DMS53 (cell line): ENCODE results near the gene GPR18.

ENCODE experiments used
- DNase-seq: peaks from one replicate; lab custom pipeline; 2025; lab: John Stamatoyannopoulos, UW

The GPR18 gene

GRCh38 chr13:99258210-99258860, at the start of gene GPR18:
GPR18 (minus strand) TSS chr13:99258379; CDS start chr13:99255872, 2,507 bp downstream.
- no peak for DNase-seq

- DNase-seq: peak; percentile 79
Observed at GRCh38 chr13:99307648-99308339, 49.6 kb upstream of the GPR18 start.

- peak; percentile 15 for DNase-seq
Observed at GRCh38 chr13:99307247-99307646, 49.1 kb upstream of the GPR18 start, which contains the start of gene GPR183. GPR183 (minus strand) TSS chr13:99307399; CDS start chr13:99296145, 11,254 bp downstream.

GRCh38 chr13:99305566-99305965, 47.4 kb upstream of the GPR18 start:
- no peak for DNase-seq

- no peak for DNase-seq
Observed at GRCh38 chr13:99305158-99305557, 47.0 kb upstream of the GPR18 start.

- DNase-seq: no peak
Observed at GRCh38 chr13:99304541-99304940, 46.4 kb upstream of the GPR18 start.

- DNase-seq: no peak
Observed at GRCh38 chr13:99303863-99304521, 45.8 kb upstream of the GPR18 start.

GRCh38 chr13:99302637-99303505, 44.7 kb upstream of the GPR18 start:
- no peak for DNase-seq

GRCh38 chr13:99301913-99302636, 43.9 kb upstream of the GPR18 start:
- no peak for DNase-seq

GRCh38 chr13:99301056-99301838, 43.1 kb upstream of the GPR18 start:
- no peak for DNase-seq

- DNase-seq: no peak
Observed at GRCh38 chr13:99299920-99300341, 41.8 kb upstream of the GPR18 start.

- no peak for DNase-seq
Observed at GRCh38 chr13:99299256-99299919, 41.2 kb upstream of the GPR18 start.

GRCh38 chr13:99298056-99298455, 39.9 kb upstream of the GPR18 start:
- no peak for DNase-seq

- no peak for DNase-seq
Observed at GRCh38 chr13:99297331-99297730, 39.2 kb upstream of the GPR18 start.

GRCh38 chr13:99296398-99296797, 38.2 kb upstream of the GPR18 start:
- DNase-seq: no peak

- DNase-seq: no peak
Observed at GRCh38 chr13:99295488-99296252, 37.5 kb upstream of the GPR18 start.

- DNase-seq: no peak
Observed at GRCh38 chr13:99294958-99295357, 36.8 kb upstream of the GPR18 start.

- DNase-seq: no peak
Observed at GRCh38 chr13:99294198-99294597, 36.0 kb upstream of the GPR18 start.

GRCh38 chr13:99293178-99293577, 35.0 kb upstream of the GPR18 start:
- DNase-seq: no peak
